Ovary (tissue), 3 donors: ENCODE data around the gene BEAN1.

ENCODE experiments used
- EP300 ChIP-seq: sonication (generic); formaldehyde crosslinking; IDR thresholded peaks from one replicate; pipeline ENCODE4 v1.6.1; 2017; ENCODE audit warnings: antibody characterized with exemption
- TF ChIP-seq, protein P1 (sequence below), 3 donors: fragments of 450-650 bp in 2 of 3; fragments of 200-600 bp in 1 of 3; IDR thresholded peaks; one replicate each; pipeline versions ENCODE4 v1.5.1 to v1.8.0; 2016 to 2022; ENCODE audit warnings: antibody characterized with exemption in 3 of 3, mild to moderate bottlenecking in 1 of 3
- donor health status: DM: no; HTN: no; CAD: no.

DNA sequence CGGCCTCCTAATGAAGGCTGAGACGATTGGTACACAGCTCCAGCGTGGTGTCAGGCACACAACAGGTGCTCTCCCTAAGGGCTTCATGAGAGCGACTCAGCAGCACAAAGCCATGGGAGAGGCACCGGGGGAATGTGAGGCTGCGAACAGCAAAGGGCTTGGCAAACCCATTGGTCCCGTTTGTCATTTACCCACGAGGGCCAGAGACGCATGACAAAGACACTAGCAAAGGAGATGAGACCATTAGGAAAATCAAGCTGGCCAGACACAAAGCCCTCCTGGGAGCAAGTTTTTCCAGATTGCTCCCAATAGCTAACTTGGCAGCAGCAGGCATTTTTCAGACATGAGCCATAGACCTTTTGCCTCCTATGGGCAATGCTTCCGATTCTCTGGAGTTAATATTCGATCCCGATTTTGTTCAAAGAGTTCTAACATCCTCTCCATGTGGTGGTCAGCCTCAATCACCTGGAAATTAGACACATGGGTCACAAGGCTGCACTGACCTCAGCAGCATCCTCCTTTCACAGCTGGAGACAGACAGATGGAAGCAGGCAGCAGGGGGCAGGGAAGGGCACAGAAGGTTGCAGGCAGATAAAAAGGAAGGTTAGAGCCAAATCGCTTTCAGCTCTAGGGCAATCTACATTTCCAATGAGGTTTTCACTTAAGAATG lies 84.6 kb downstream of the BEAN1 start:
- TF ChIP-seq, protein P1, sequence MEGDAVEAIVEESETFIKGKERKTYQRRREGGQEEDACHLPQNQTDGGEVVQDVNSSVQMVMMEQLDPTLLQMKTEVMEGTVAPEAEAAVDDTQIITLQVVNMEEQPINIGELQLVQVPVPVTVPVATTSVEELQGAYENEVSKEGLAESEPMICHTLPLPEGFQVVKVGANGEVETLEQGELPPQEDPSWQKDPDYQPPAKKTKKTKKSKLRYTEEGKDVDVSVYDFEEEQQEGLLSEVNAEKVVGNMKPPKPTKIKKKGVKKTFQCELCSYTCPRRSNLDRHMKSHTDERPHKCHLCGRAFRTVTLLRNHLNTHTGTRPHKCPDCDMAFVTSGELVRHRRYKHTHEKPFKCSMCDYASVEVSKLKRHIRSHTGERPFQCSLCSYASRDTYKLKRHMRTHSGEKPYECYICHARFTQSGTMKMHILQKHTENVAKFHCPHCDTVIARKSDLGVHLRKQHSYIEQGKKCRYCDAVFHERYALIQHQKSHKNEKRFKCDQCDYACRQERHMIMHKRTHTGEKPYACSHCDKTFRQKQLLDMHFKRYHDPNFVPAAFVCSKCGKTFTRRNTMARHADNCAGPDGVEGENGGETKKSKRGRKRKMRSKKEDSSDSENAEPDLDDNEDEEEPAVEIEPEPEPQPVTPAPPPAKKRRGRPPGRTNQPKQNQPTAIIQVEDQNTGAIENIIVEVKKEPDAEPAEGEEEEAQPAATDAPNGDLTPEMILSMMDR (IDR thresholded peaks at IDR 0.05), result no peak
- TF ChIP-seq EP300, result no peak
